ENCODE results near the gene DPP7.

Gene DPP7

GRCh38 chr9:137112564-137113384, 1.8 kb downstream of the DPP7 start:
- no peak overlapping the region for H3K4me3 ChIP-seq (ENCODE audit: low read depth, low read length)

- H3K4me3 ChIP-seq (ENCODE audit: low read depth, low read length), result no peak overlapping the region
These were observed 2.6 kb downstream of the DPP7 start for GRCh38 chr9:137111788-137112563.

- H3K4me3 ChIP-seq (ENCODE audit: low read depth, low read length), result no peak overlapping the region
These were observed 3.4 kb downstream of the DPP7 start for GRCh38 chr9:137110911-137111787.

GRCh38 chr9:137110147-137110910, 4.2 kb downstream of the DPP7 start:
- H3K4me3 ChIP-seq (ENCODE audit: low read depth, low read length), result no peak overlapping the region

- no peak overlapping the region for H3K4me3 ChIP-seq (ENCODE audit: low read depth, low read length)
These were observed 5.0 kb downstream of the DPP7 start for GRCh38 chr9:137109250-137110146.

- no peak overlapping the region for H3K4me3 ChIP-seq (ENCODE audit: low read depth, low read length)
These were observed 5.8 kb downstream of the DPP7 start for GRCh38 chr9:137108608-137109249.

- no peak overlapping the region for H3K4me3 ChIP-seq (ENCODE audit: low read depth, low read length)
These were observed 6.6 kb downstream of the DPP7 start for GRCh38 chr9:137107982-137108381.

GRCh38 chr9:137107312-137107921, 7.1 kb downstream of the DPP7 start:
- H3K4me3 ChIP-seq (ENCODE audit: low read depth, low read length), result no peak overlapping the region

- no peak overlapping the region for H3K4me3 ChIP-seq (ENCODE audit: low read depth, low read length)
These were observed 7.8 kb downstream of the DPP7 start for GRCh38 chr9:137106662-137107250.

GRCh38 chr9:137105814-137106661, 8.5 kb downstream of the DPP7 start:
- H3K4me3 ChIP-seq (ENCODE audit: low read depth, low read length), result no peak overlapping the region

GRCh38 chr9:137103206-137103999, 11.1 kb downstream of the DPP7 start:
- H3K4me3 ChIP-seq (ENCODE audit: low read depth, low read length), result no peak overlapping the region

GRCh38 chr9:137099231-137099630, 15.3 kb downstream of the DPP7 start:
- H3K4me3 ChIP-seq (ENCODE audit: low read depth, low read length), result no peak overlapping the region

- no peak overlapping the region for H3K4me3 ChIP-seq (ENCODE audit: low read depth, low read length)
These were observed 16.6 kb downstream of the DPP7 start for GRCh38 chr9:137097761-137098462.

- no peak overlapping the region for H3K4me3 ChIP-seq (ENCODE audit: low read depth, low read length)
These were observed 17.6 kb downstream of the DPP7 start for GRCh38 chr9:137096785-137097546.

Measured in iPS-11a (cell line).